ENCODE measurements around the gene ZSWIM9. TPM values are rescaled to one million over a fixed set of nuclear protein-coding genes. Genes with fewer than 3 reads are reported as not detected.
A peak's percentile ranks its signal among the peaks of the same experiment; 100 is the strongest.

The ZSWIM9 gene
- total RNA-seq, 6 donors from 2014 or later, result 2.9 to 13.2 (median 8.0) TPM

DNA sequence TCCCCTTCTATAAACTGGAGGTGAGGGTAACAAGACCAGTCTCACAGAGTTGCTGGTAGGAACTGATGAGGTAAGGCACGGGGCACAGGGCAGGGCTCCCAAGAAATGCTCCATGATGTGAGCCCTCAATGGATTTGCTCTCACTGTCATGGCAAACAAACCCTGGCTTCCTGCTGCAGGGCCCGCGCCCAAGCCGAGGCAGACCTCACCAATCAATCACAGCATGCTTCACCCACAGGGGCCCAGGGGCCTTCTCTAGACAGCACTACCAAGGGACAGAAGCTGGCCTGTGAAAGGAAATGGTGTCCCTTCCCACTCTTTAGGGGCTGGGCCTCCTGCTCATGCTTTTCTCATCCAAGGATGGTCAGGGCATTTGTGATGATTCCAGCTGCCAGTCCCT is 33.9 kb upstream of the ZSWIM9 start:
- no peak for DNase-seq
- Histone ChIP-seq H3K27ac (no peak overlapping the region), H3K36me3 (peaks cover 0 to 11% (median 4%) of the 10 kb centered on the region in 4 donors), H3K9me3 (no peaks in the 10 kb centered on the region), H3K4me1 (no peaks in the 10 kb centered on the region), H3K27me3 (no peaks in the 10 kb centered on the region), H3K4me3 (no peak overlapping the region)
- no peak for ATAC-seq (ENCODE audit: low FRiP score in 2 of 2)
- no peak for TF ChIP-seq POLR2AphosphoS5 (IDR thresholded peaks at IDR 0.05)
- TF ChIP-seq, protein P1, sequence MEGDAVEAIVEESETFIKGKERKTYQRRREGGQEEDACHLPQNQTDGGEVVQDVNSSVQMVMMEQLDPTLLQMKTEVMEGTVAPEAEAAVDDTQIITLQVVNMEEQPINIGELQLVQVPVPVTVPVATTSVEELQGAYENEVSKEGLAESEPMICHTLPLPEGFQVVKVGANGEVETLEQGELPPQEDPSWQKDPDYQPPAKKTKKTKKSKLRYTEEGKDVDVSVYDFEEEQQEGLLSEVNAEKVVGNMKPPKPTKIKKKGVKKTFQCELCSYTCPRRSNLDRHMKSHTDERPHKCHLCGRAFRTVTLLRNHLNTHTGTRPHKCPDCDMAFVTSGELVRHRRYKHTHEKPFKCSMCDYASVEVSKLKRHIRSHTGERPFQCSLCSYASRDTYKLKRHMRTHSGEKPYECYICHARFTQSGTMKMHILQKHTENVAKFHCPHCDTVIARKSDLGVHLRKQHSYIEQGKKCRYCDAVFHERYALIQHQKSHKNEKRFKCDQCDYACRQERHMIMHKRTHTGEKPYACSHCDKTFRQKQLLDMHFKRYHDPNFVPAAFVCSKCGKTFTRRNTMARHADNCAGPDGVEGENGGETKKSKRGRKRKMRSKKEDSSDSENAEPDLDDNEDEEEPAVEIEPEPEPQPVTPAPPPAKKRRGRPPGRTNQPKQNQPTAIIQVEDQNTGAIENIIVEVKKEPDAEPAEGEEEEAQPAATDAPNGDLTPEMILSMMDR (IDR thresholded peaks at IDR 0.05), result no peak
- TF ChIP-seq EP300 (IDR thresholded peaks at IDR 0.05), result no peak
- TF ChIP-seq POLR2A (IDR thresholded peaks at IDR 0.05), result no peak
- WGBS, 2 donors, result 100% methylated on average over 4 of the region's 4 CpGs; no CpG with 5 or more reads in 1 of the 2 donors

DNA sequence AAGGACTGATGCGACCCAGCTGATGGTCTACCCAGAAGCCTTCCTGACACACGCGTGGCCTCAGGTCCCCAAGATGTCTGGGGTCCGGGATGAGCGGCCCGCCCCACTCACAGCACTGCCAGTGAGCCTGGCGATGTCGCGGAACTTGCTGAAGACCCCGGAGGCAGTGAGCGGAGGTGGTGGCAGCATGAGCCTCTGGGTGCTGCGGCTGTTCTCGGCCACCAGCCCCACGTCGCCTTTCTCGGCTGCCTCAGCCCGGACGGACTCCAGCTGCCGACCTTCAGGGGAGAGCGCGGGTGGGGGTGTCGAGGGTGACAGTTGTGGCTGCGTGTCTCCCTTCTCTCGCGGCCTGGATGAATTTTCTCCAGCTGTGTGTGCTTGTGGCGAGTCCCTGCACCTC is 33.1 kb upstream of the ZSWIM9 start:
- Histone ChIP-seq H3K4me1 (no peaks in the 10 kb centered on the region), H3K36me3 (peaks cover 0 to 11% (median 1%) of the 10 kb centered on the region in 4 donors), H3K9me3 (no peaks in the 10 kb centered on the region), H3K27me3 (no peaks in the 10 kb centered on the region), H3K4me3 (no peak overlapping the region), H3K27ac (no peak overlapping the region)
- WGBS, 2 donors, result 87 to 97% methylated on average over 26 of the region's 26 CpGs
- no peak for TF ChIP-seq EP300 (IDR thresholded peaks at IDR 0.05)
- TF ChIP-seq, protein P1 (IDR thresholded peaks at IDR 0.05), result no peak
- no peak for TF ChIP-seq POLR2AphosphoS5 (IDR thresholded peaks at IDR 0.05)
- TF ChIP-seq POLR2A (IDR thresholded peaks at IDR 0.05), result no peak
- ATAC-seq (ENCODE audit: low FRiP score in 2 of 2), result no peak
- peak in 1 of 2 donors; percentile 75 for DNase-seq

DNA sequence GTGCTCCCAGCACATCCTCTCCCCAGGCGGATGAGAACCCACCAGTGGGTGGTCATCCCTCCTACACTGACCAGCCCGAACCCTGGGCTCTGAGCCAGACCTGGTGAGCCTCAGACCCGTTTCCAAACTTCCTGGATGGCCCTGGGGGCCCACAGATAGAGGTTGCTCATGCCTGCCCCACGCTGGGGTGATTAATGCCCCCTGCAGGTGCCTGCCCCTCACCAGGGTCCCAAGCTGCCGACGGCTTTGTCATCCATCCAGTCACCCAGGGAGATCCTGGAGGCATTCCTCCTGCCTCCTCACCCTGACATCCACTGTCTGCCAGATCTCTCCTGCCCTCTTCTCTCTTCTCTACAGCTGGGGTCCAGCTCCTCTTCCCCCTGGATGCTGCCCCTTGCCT is 31.4 kb upstream of the ZSWIM9 start:
- no peak overlapping the region for H3K4me3 ChIP-seq
- TF ChIP-seq EP300 (IDR thresholded peaks at IDR 0.05), result no peak
- TF ChIP-seq POLR2AphosphoS5 (IDR thresholded peaks at IDR 0.05), result no peak
- TF ChIP-seq POLR2A (IDR thresholded peaks at IDR 0.05), result no peak
- TF ChIP-seq, protein P1 (IDR thresholded peaks at IDR 0.05), result no peak
- H3K4me1 ChIP-seq, result no peaks in the 10 kb centered on the region
- no peaks in the 10 kb centered on the region for H3K9me3 ChIP-seq
- no peak overlapping the region for H3K27ac ChIP-seq
- ATAC-seq (ENCODE audit: low FRiP score in 2 of 2), result no peak
- WGBS, 2 donors, result 91 to 100% methylated on average over 4 to 6 of the region's 6 CpGs
- DNase-seq, result no peak
- H3K27me3 ChIP-seq, result no peaks in the 10 kb centered on the region
- peaks cover 0 to 10% (median 3%) of the 10 kb centered on the region in 4 donors for H3K36me3 ChIP-seq

DNA sequence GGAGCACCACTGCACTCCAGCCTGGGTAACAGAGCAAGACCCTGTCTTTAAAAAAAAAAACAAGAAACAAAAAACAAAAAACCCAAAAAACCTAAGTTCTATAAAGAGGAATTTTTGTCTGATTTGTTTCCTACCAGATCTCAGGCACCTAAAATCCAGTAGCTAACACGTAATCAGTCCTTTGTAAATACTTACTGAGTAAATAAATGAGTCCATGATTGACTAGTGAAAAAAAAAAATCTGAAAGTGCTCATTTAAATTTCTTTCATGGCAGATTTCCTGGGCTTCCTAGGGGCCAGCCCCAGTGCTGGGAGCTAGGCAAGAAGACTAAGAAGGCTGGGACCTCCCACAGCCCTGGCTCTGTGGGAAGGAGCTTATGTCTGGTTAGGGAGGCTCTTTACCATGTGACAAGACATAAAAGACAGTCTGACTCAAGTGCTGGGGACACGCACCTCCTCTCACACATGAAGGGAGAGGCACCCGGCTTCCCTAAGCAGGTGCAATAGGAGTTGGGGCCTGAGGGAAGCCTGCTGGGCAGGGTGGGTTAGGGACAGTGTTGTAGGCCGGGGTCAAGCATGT is 22.8 kb upstream of the ZSWIM9 start:
- peaks cover 0 to 44% (median 15%) of the 10 kb centered on the region in 4 donors for H3K36me3 ChIP-seq
- no peak overlapping the region for H3K27ac ChIP-seq
- no peak for ATAC-seq (ENCODE audit: low FRiP score in 2 of 2)
- no peaks in the 10 kb centered on the region for H3K27me3 ChIP-seq
- peaks cover 0 to 3% (median 0%) of the 10 kb centered on the region in 4 donors for H3K4me1 ChIP-seq
- no peaks in the 10 kb centered on the region for H3K9me3 ChIP-seq
- no peak overlapping the region for H3K4me3 ChIP-seq
- TF ChIP-seq POLR2AphosphoS5 (IDR thresholded peaks at IDR 0.05), result no peak
- no peak for TF ChIP-seq EP300 (IDR thresholded peaks at IDR 0.05)
- TF ChIP-seq, protein P1 (IDR thresholded peaks at IDR 0.05), result no peak
- WGBS, 2 donors, result 77 to 91% methylated on average over 4 of the region's 4 CpGs
- DNase-seq, result no peak

DNA sequence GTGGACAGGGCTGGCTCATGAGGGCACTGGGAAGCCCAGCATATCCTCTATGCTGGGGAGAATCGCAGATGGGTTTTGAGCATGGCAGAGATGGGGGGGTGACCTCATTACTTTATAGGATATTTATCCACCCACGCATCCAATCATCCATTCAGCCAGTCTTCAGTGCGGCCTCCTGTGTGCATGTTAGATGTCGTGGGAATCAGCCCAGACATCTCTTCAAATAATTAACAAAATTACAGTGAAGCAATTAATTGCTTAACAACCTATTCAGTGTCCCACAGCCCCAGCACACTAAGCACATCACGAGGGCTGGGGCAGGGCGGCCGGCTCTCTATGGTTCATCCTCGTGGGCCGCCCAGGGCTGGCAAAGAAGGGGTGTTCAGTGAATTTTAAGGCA is 21.9 kb upstream of the ZSWIM9 start:
- no peaks in the 10 kb centered on the region for H3K9me3 ChIP-seq
- TF ChIP-seq POLR2A (IDR thresholded peaks at IDR 0.05), result no peak
- TF ChIP-seq EP300 (IDR thresholded peaks at IDR 0.05), result no peak
- TF ChIP-seq, protein P1 (IDR thresholded peaks at IDR 0.05), result no peak
- TF ChIP-seq POLR2AphosphoS5 (IDR thresholded peaks at IDR 0.05), result no peak
- 90 to 97% methylated on average over 7 to 9 of the region's 9 CpGs for WGBS, 2 donors
- ATAC-seq (ENCODE audit: low FRiP score in 2 of 2) (no peak), DNase-seq (no peak)
- no peak overlapping the region for H3K27ac ChIP-seq
- H3K27me3 ChIP-seq, result no peaks in the 10 kb centered on the region
- H3K4me3 ChIP-seq, result no peak overlapping the region
- H3K36me3 ChIP-seq, result peaks cover 0 to 38% (median 15%) of the 10 kb centered on the region in 4 donors
- H3K4me1 ChIP-seq, result peaks cover 0 to 3% (median 0%) of the 10 kb centered on the region in 4 donors

All from upper lobe of left lung (tissue), 6 donors.